Transverse colon (tissue), 4 donors: ENCODE measurements around the gene TCHP.

Experiments used
- EP300 ChIP-seq: sonication (generic); formaldehyde crosslinking; IDR thresholded peaks from one replicate; pipeline ENCODE4 v1.6.1; 2017; ENCODE audit warnings: antibody characterized with exemption, low read depth
- POLR2A ChIP-seq: fragments of 450-650 bp; IDR thresholded peaks from one replicate; pipeline ENCODE4 v1.6.1; 2016; ENCODE audit warnings: antibody characterized with exemption, mild to moderate bottlenecking, moderate library complexity
- POLR2AphosphoS5 ChIP-seq, 3 donors: sonication (generic); formaldehyde crosslinking; IDR thresholded peaks; one replicate each; pipeline ENCODE4 v1.6.1; 2016; ENCODE audit warnings: antibody characterized with exemption in 3 of 3
- TF ChIP-seq, protein P1 (sequence below), 5 experiments: fragments of 200-600 bp in 3 of 5; fragments of 450-650 bp in 2 of 5; sonication (generic) in 3 of 5; IDR thresholded peaks; 1 replicate in 2 of 5; 2 replicates in 3 of 5; pipeline ENCODE4 v1.5.1; 2016 to 2017; ENCODE audit warnings: antibody characterized with exemption in 5 of 5, inconsistent platforms in 3 of 5, mild to moderate bottlenecking in 2 of 5, moderate library complexity in 1 of 5

DNA sequence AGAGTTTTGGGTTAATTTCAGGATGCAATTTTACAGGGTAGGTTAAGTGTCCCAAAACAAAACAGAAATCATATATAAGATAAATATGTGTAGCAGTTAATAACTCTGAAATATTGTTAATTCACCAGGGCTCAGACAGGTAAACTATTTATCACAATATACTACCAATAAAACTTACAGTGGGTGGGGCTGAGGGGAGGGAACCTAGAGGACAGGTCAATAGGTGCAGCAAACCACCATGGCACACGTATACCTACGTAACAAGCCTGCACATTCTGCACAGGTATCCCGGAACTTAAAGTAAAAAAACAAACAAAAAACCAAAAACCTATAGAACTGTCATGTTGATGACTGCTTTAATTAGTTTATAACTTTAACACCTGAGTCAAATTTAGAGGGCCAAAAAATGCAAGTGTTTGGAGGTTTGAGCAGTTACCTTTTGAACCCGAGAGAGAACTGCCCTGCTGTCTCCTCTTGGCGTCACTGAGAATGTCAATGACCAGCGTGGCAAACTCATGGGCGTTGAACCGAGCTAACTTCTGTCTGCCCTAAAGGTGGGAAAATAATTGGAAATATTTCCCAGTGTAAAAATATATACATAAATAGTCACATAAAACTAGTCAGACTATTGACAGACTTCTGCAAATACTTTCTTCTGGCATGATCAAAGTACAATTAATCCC is 59.5 kb downstream of the TCHP start:
- TF ChIP-seq, protein P1, sequence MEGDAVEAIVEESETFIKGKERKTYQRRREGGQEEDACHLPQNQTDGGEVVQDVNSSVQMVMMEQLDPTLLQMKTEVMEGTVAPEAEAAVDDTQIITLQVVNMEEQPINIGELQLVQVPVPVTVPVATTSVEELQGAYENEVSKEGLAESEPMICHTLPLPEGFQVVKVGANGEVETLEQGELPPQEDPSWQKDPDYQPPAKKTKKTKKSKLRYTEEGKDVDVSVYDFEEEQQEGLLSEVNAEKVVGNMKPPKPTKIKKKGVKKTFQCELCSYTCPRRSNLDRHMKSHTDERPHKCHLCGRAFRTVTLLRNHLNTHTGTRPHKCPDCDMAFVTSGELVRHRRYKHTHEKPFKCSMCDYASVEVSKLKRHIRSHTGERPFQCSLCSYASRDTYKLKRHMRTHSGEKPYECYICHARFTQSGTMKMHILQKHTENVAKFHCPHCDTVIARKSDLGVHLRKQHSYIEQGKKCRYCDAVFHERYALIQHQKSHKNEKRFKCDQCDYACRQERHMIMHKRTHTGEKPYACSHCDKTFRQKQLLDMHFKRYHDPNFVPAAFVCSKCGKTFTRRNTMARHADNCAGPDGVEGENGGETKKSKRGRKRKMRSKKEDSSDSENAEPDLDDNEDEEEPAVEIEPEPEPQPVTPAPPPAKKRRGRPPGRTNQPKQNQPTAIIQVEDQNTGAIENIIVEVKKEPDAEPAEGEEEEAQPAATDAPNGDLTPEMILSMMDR (IDR thresholded peaks at IDR 0.05), result no peak
- TF ChIP-seq POLR2A, result no peak
- no peak for TF ChIP-seq EP300
- TF ChIP-seq POLR2AphosphoS5 (IDR thresholded peaks at IDR 0.05), result no peak
